CD4-positive, alpha-beta T cell treated with Interleukin-12 subunit alpha and Interleukin-12 subunit beta, for 1 hour (primary cell): ENCODE results near the gene VTN.
"Not testable (repeated sequence)": the region's sequence is repeated elsewhere in the genome, so short reads cannot be mapped to it uniquely, and the experiment has no call there.

Source experiments
- DNase-seq: peaks from one replicate; pipeline ENCODE4 v3.0.0-alpha.2; 2020

Gene VTN

DNA sequence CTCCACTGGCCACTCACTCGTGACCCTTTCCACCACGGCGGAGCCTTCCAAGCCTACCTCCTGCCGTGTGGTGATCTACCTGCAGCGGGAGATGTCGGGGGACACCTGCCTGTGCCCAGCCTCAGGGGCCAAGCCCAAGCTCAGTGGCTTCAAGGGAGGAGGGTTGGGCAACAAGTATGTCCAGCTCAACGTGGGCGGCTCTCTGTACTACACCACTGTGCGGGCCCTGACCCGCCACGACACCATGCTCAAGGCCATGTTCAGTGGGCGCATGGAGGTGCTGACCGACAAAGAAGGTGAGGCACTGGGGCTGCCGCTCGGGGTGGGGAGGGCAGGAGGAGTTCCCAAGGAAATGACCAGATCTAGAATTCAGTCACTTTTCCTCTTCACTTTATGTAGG, 30.7 kb downstream of the VTN start:
- DNase-seq: no peak

DNA sequence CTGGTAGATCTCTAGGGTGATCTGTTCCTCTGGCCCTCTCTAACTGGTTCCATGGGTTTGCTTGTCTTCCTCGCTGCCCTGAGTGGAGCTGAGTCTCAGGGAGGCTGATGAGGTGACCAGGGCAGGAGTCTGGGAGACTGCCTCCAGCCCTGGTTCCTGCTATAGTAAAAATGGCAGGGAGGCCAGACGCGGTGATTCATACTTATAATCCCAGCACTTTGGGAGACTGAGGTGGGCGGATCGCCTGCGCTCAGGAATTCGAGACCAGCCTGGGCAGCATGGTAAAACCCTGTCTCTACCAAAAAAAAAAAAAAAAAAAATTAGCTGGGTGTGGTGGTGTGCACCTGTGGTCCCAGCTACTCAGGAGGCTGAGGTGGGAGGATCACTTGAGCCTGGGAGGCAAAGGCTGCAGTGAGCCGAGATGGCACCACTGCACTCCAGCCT, 31.3 kb downstream of the VTN start:
- DNase-seq: not testable (repeated sequence)

DNA sequence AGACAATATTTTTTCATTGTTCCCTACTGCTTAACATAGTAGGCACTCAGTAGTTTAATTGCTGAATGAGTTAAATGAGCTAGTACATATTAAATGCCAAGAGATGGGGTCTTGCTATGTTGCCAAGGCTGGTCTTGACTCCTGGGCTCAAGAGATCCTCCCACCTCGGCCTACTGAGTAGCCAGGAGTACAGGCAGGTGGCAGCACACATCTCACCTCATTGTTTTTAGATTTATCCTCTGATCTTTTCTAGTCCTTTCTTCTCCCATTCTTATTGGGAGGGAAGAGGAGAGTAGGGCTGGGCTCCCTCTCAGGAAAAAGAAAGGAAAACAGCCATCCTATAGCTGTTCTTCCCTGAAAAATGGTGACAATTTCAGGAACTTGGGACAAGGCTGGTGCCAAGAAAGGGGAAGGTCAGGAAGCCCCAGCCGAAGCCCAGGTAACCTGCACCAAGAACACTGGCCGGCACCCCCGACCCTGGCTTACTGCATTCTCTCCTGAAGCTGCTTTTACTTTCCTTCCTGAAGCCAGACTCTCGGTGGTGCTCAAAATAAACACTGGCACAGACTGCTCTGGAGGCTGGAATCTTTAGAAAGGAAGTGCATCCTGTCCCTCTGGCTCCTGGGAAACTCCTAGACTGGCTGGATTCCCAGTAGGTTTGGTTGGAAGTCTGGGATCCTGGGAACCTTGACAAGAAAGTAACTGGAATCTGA, 31.9 kb downstream of the VTN start:
- no peak for DNase-seq

GRCh38 chr17:28335959-28336871, 33.9 kb downstream of the VTN start:
- DNase-seq: peak; percentile 30

GRCh38 chr17:28335201-28335958, 34.7 kb downstream of the VTN start, which contains the start of the genes IFT20 and TNFAIP1:
Gene IFT20 (minus strand): TSS chr17:28335472. CDS start chr17:28331985, 3,487 bp downstream.
Gene TNFAIP1 (plus strand): TSS chr17:28335761. CDS start chr17:28339522, 3,761 bp downstream.
- DNase-seq: peak; percentile 99

DNA sequence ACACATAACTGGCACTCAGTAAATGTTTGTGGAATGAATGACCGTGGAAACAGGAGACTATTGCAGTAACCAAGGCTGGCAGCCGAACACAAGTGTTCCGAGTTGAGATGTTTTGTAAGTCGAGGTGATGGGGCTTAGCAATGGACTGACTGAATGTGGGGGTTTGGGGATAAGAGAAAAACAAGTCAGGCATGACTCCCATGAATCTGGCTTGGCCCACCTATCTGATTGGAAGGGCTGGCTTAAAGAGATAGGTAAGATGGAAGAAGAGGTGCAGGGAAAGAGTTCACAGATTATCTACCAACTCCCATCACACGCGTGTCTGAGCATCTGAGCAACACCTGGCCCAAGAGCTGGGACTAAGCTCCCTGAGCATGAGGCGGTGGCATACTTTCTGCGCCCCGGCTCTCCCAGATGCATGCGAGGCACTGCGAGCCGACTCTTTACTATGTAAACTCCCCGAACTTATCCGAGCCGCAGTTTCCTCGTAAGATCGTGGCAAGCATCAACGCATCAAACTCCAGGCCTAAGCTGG, 35.4 kb downstream of the VTN start:
- DNase-seq: no peak

- DNase-seq: no peak
These were observed 35.9 kb downstream of the VTN start for GRCh38 chr17:28334171-28334570.

GRCh38 chr17:28333083-28333746, 36.9 kb downstream of the VTN start:
- no peak for DNase-seq

GRCh38 chr17:28331891-28332420, 38.2 kb downstream of the VTN start:
- DNase-seq: no peak

- no peak for DNase-seq
These were observed 39.4 kb downstream of the VTN start for GRCh38 chr17:28330671-28331070.

GRCh38 chr17:28328325-28328724, 41.8 kb downstream of the VTN start:
- DNase-seq: no peak

- DNase-seq: no peak
These were observed 42.4 kb downstream of the VTN start for GRCh38 chr17:28327709-28328108.

DNA sequence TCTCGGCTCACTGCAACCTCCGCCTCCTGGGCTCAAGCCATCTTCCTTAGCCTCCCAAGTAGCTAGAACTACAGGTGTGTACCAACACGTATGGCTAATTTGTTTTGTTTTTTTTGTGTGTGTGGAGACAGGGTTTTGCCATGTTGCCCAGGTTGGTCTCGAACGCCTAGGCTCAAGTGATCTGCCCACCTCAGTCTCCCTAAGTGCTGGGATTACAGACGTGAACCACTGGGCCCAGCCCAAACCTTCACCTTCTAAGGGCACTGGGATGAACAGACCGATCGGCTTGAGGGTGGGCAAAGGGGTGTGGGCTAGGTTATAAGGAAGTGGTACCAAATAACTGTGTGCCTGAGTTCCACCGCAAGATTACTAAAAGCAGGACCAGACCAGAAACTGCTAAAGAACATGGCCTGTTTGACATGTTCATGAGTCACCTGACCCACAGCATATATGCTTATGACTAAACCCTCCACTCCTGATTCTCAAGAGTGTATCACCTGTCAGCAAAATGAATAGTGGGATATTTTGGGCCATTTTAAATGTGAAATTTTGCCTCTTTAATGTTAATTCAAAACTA, 43.0 kb downstream of the VTN start:
- DNase-seq: no peak

DNA sequence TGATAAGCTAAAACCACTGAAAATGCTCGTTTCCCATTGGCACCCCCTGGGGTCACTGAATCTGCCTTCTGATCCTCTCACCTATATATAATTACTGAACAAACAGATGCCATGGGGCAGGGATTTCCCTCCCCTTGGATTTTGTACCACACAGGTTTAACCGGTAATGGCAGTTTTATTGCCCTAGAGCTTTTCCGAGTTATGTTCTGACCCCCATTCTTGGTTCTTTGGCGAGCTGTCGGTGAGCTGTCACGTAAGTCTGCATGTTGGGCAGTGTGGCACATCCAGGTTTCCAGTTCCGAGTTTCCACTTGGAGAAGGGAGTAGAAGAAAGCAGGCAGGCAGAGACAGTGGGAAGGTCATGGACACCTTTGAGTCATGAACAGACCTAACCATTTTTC, 44.0 kb downstream of the VTN start:
- no peak for DNase-seq

- DNase-seq: no peak
These were observed 44.9 kb downstream of the VTN start for GRCh38 chr17:28325211-28325610.

- no peak for DNase-seq
These were observed 45.3 kb downstream of the VTN start for GRCh38 chr17:28324781-28325180.

DNA sequence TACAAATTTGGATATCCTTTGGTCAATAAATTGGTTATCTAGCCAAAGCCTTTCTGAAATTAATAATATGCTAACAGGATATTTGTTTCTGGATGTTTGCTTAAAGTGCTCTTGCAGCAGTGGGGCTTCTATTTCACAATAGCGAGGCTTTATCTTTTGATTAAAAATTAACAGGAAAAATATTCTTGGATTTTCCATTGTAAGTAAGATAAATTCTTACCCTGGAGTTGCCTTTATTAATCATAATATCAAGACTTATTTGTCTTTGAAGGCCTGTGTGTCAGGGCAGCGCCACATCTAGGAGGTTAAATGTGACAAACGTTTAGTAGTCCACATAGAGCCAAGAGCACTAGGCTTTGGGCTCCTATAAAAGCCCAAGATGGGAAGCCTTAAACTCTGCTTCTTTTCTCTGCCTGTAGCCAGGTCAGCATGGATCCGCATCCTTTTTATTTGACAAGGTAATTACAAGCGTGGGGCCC, 45.8 kb downstream of the VTN start:
- DNase-seq: no peak

GRCh38 chr17:28320215-28321061, 49.7 kb downstream of the VTN start:
- no peak for DNase-seq

- DNase-seq: no peak
These were observed 50.5 kb downstream of the VTN start for GRCh38 chr17:28319598-28319935.

GRCh38 chr17:28318759-28319597, 51.1 kb downstream of the VTN start, which contains the start of gene TMEM97:
Gene TMEM97 (plus strand): TSS chr17:28319200. CDS start chr17:28319240, 40 bp downstream.
- peak; percentile 95 for DNase-seq
